H9 (cell line): ENCODE measurements around the gene ADGRA1. TPM values are rescaled to one million over a fixed set of nuclear protein-coding genes. Genes with fewer than 3 reads are reported as not detected.

Experiments
- DNase-seq: peaks from one replicate; pipeline ENCODE4 v3.0.0-alpha.2; 2017
- H2AFZ ChIP-seq: one replicate; pipeline ENCODE4 v1.6.1; 2013; ENCODE audit warnings: mild to moderate bottlenecking, low read length, control low read depth, moderate library complexity
- H2AK5ac ChIP-seq: 2 replicates; pipeline ENCODE4 v1.6.1; 2013; ENCODE audit warnings: low read length, control low read depth, mixed read lengths; ENCODE audit not compliant: insufficient read length
- H2BK120ac ChIP-seq: one replicate; pipeline ENCODE4 v1.6.1; 2013; ENCODE audit warnings: low read depth, mild to moderate bottlenecking, low read length, control low read depth, inconsistent platforms; ENCODE audit not compliant: poor library complexity, severe bottlenecking
- H2BK12ac ChIP-seq: 2 replicates; pipeline ENCODE4 v1.6.1; 2013; ENCODE audit warnings: low read length, control low read depth, mixed read lengths, low read depth; ENCODE audit not compliant: insufficient read length
- H2BK15ac ChIP-seq: 2 replicates; pipeline ENCODE4 v1.6.1; 2013; ENCODE audit warnings: low read depth, low read length, control low read depth
- H2BK20ac ChIP-seq: one replicate; pipeline ENCODE4 v1.6.1; 2013; ENCODE audit warnings: low read depth, mild to moderate bottlenecking, low read length, control low read depth, inconsistent platforms; ENCODE audit not compliant: poor library complexity, severe bottlenecking
- H2BK5ac ChIP-seq: 2 replicates; pipeline ENCODE4 v1.6.1; 2013; ENCODE audit warnings: low read length, control low read depth, mixed read lengths; ENCODE audit not compliant: insufficient read length
- H3K14ac ChIP-seq: 2 replicates; pipeline ENCODE4 v1.6.1; 2013; ENCODE audit warnings: low read length, control low read depth; ENCODE audit not compliant: insufficient read depth
- H3K18ac ChIP-seq: 2 replicates; pipeline ENCODE4 v1.6.1; 2013; ENCODE audit warnings: low read depth, mild to moderate bottlenecking, mixed read lengths, low read length, control low read depth; ENCODE audit not compliant: insufficient read length
- H3K23ac ChIP-seq: 2 replicates; pipeline ENCODE4 v1.6.1; 2013; ENCODE audit warnings: low read length, control low read depth, mixed read lengths, low read depth; ENCODE audit not compliant: insufficient read length
- H3K23me2 ChIP-seq: 2 replicates; pipeline ENCODE4 v1.6.1; 2013; ENCODE audit warnings: low read depth, mild to moderate bottlenecking, mixed read lengths, low read length, control low read depth; ENCODE audit not compliant: insufficient read length, poor library complexity, severe bottlenecking
- H3K27ac ChIP-seq: 2 replicates; pipeline ENCODE4 v1.5.1; 2013; ENCODE audit warnings: low read length, control low read depth, mixed read lengths, low read depth; ENCODE audit not compliant: insufficient read length
- H3K27me3 ChIP-seq: 2 replicates; pipeline ENCODE4 v1.6.1; 2013; ENCODE audit warnings: low read length, control low read depth, inconsistent platforms; ENCODE audit not compliant: insufficient read depth
- H3K4ac ChIP-seq: 2 replicates; pipeline ENCODE4 v1.6.1; 2013; ENCODE audit warnings: low read depth, mild to moderate bottlenecking, control low read depth, inconsistent platforms, low read length, moderate library complexity
- H3K4me1 ChIP-seq: 2 replicates; pipeline ENCODE4 v1.6.1; 2013; ENCODE audit warnings: low read length, control low read depth, inconsistent platforms; ENCODE audit not compliant: insufficient read depth
- H3K4me2 ChIP-seq: 2 replicates; pipeline ENCODE4 v1.6.1; 2013; ENCODE audit warnings: low read length, control low read depth, mixed read lengths; ENCODE audit not compliant: insufficient read length, insufficient read depth
- H3K56ac ChIP-seq: 2 replicates; pipeline ENCODE4 v1.6.1; 2013; ENCODE audit warnings: low read depth, mild to moderate bottlenecking, mixed read lengths, low read length, control low read depth; ENCODE audit not compliant: insufficient read length
- H3K79me1 ChIP-seq: 2 replicates; pipeline ENCODE4 v1.6.1; 2013; ENCODE audit warnings: low read depth, mild to moderate bottlenecking, moderate library complexity, low read length, control low read depth, inconsistent platforms; ENCODE audit not compliant: insufficient read depth, poor library complexity, severe bottlenecking
- H3K79me2 ChIP-seq: 2 replicates; pipeline ENCODE4 v1.6.1; 2013; ENCODE audit warnings: low read length, control low read depth, inconsistent platforms; ENCODE audit not compliant: insufficient read depth
- H3K9ac ChIP-seq: 2 replicates; pipeline ENCODE4 v1.6.1; 2013; ENCODE audit warnings: low read length, control low read depth, mixed read lengths; ENCODE audit not compliant: insufficient read length; ENCODE audit errors: extremely low read depth
- H3K9me3 ChIP-seq: one replicate; pipeline ENCODE4 v1.6.1; 2013; ENCODE audit warnings: low read depth, low read length, inconsistent platforms; ENCODE audit not compliant: control insufficient read depth
- H3T11ph ChIP-seq: one replicate; pipeline ENCODE4 v1.6.1; 2013; ENCODE audit warnings: mild to moderate bottlenecking, low read length, control low read depth, inconsistent platforms
- H4K20me1 ChIP-seq: one replicate; pipeline ENCODE4 v1.6.1; 2013; ENCODE audit not compliant: control insufficient read depth, insufficient read length, insufficient read depth
- H4K5ac ChIP-seq: 2 replicates; pipeline ENCODE4 v1.6.1; 2013; ENCODE audit warnings: low read depth, mild to moderate bottlenecking, mixed read lengths, low read length, control low read depth; ENCODE audit not compliant: insufficient read length
- H4K8ac ChIP-seq: replicated peaks from 2 replicates; pipeline ENCODE4 v1.6.1; 2013; ENCODE audit warnings: low read length, control low read depth, mixed read lengths, low read depth; ENCODE audit not compliant: insufficient read length
- H4K91ac ChIP-seq: 2 replicates; pipeline ENCODE4 v1.6.1; 2013; ENCODE audit warnings: low read depth, mild to moderate bottlenecking, moderate library complexity, mixed read lengths, low read length, control low read depth; ENCODE audit not compliant: insufficient read length
- H3K27ac Mint-ChIP-seq, 3 experiments: 2 replicates in 2 of 3; 3 replicates in 1 of 3; pipeline ENCODE4 v1.8.0; 2020 to 2021; ENCODE audit warnings: mixed read lengths in 3 of 3, mild to moderate bottlenecking in 1 of 3, moderate library complexity in 1 of 3
- H3K27me3 Mint-ChIP-seq: 2 replicates; pipeline ENCODE4 v1.8.0; 2021; ENCODE audit warnings: low read depth, mild to moderate bottlenecking, moderate library complexity, mixed read lengths
- H3K36me3 Mint-ChIP-seq, 3 experiments: 2 replicates in 2 of 3; 3 replicates in 1 of 3; pipeline ENCODE4 v1.8.0; 2020 to 2021; ENCODE audit warnings: low read depth in 3 of 3, mixed read lengths in 3 of 3; ENCODE audit not compliant: insufficient read depth in 1 of 3
- H3K4me1 Mint-ChIP-seq, 2 experiments: 2 replicates each; pipeline ENCODE4 v1.8.0; 2020; ENCODE audit warnings: mixed read lengths in 2 of 2
- H3K4me3 Mint-ChIP-seq, 2 experiments: 2 replicates in 1 of 2; 3 replicates in 1 of 2; pipeline ENCODE4 v1.8.0; 2020 to 2021; ENCODE audit warnings: mild to moderate bottlenecking in 2 of 2, mixed read lengths in 2 of 2, moderate library complexity in 1 of 2
- H3K9me3 Mint-ChIP-seq, 2 experiments: 2 replicates in 1 of 2; 3 replicates in 1 of 2; pipeline ENCODE4 v1.8.0; 2020; ENCODE audit warnings: mild to moderate bottlenecking in 2 of 2, mixed read lengths in 2 of 2, moderate library complexity in 1 of 2
- CTCF ChIP-seq: fragments of 200-600 bp; sonication (generic); conservative IDR thresholded peaks from 3 replicates; pipeline ENCODE4 v1.8.0; 2021; ENCODE audit warnings: antibody characterized with exemption, mild to moderate bottlenecking
- WGBS: extraction: QIAGEN DNeasy Blood & Tissue Kit; methylation state at CpG from one replicate; pipeline ENCODE4 v1.1.7; 2013; ENCODE audit warnings: missing lambda C conversion rate, low lambda C conversion rate, mixed read lengths; ENCODE audit not compliant: insufficient read length; ENCODE audit errors: extremely low coverage; 5-methylcytosine and 5-hydroxymethylcytosine counted together
- total RNA-seq: library from RNA; stranded (reverse); gene quantifications from 2 replicates; pipeline ENCODE4 v1.2.1, GENCODE V29; 2021

The ADGRA1 gene
- total RNA-seq, 1 experiment from 2014 or later = 0.11 TPM

- Histone ChIP-seq H2AFZ (no peak overlapping the region), H3K9ac (no peak overlapping the region), H3K4ac (no peak overlapping the region), H3K79me1 (no peaks in the 10 kb centered on the region), H3K27me3 (no peaks in the 10 kb centered on the region), H3K9me3 (no peaks in the 10 kb centered on the region), H2BK5ac (no peak overlapping the region), H4K20me1 (no peaks in the 10 kb centered on the region), H3K14ac (no peak overlapping the region; the same call in 1 of the 2 replicates), H3K79me2 (no peaks in the 10 kb centered on the region), H4K91ac (no peak overlapping the region), H3K56ac (no peak overlapping the region), H3T11ph (no peak overlapping the region), H2BK120ac (no peak overlapping the region), H3K23ac (no peak overlapping the region), H2BK20ac (no peak overlapping the region), H4K8ac (no peak overlapping the region), H2BK12ac (no peak overlapping the region), H4K5ac (no peak overlapping the region), H3K18ac (no peak overlapping the region), H3K4me2 (no peak overlapping the region), H3K4me1 (no peaks in the 10 kb centered on the region), H3K27ac (no peak overlapping the region), H2BK15ac (no peak overlapping the region), H3K23me2 (no peaks in the 10 kb centered on the region), H2AK5ac (no peak overlapping the region)
- TF ChIP-seq CTCF = no peak
- WGBS = no CpG with 5 or more reads among the region's 13 CpGs
- Mint-ChIP-seq H3K9me3 (no peaks in the 10 kb centered on the region), H3K4me3 (no peak overlapping the region), H3K27ac (no peak overlapping the region; a peak in 1 of 7 replicates), H3K4me1 (peaks cover 0 to 7% of the 10 kb centered on the region in 2 experiments; a peak in 1 of 4 replicates), H3K36me3 (no peaks in the 10 kb centered on the region; a peak in 1 of 7 replicates), H3K27me3 (peaks cover 3% of the 10 kb centered on the region)
- no peak for DNase-seq
Observed at GRCh38 chr10:133058331-133059092, 29.2 kb upstream of the ADGRA1 start.
